GM19324 (cell line): ENCODE results near the gene HIRA.
A peak's percentile ranks its signal among the peaks of the same experiment; 100 is the strongest.
"Not testable (repeated sequence)": the region's sequence is repeated elsewhere in the genome, so short reads cannot be mapped to it uniquely, and the experiment has no call there.

Source experiments
- ATAC-seq: cut with Tn5 transposase; IDR thresholded peaks from one replicate; pipeline ENCODE4 v1.9.1; 2021; ENCODE audit warnings: mild to moderate bottlenecking, moderate library complexity; ENCODE audit not compliant: unreplicated experiment, low FRiP score

Gene HIRA

GRCh38 chr22:19445279-19445982 lies 13.9 kb upstream of the HIRA start:
- ATAC-seq: not testable (repeated sequence)

DNA sequence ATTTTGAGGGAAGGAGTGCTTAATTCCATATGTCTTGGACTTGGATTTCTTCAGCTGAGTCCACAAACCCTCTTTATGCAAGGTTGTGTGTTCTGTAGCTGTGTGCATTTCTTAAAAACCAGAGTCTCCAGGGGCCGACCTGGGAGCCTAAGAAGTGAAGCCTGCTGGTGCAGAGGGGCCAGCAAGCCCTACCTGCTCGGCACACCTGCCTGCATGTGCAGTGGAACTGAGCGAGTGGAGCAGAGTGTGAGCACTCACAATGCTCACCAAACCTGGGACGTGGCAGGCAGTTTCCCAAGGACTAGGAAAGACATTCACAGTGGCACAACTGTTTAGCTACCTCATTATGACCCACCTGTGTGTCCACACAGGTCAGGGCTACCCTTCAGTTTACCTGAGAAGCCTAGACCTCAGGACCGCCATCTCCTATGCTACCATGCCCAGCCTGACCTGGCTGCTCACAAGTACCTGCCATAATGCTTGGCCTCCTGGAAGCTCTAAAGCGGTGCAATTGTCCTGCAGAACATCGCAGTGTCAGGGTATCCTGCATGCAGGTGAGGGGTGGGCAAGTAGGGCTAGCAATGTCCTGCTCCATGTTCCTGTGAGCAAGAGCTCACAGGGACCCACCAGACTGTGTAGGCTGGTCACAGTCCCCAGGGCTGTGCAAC lies 12.1 kb upstream of the HIRA start:
- no peak for ATAC-seq

- ATAC-seq: no peak
Observed at GRCh38 chr22:19442166-19442565, 10.6 kb upstream of the HIRA start.

- no peak for ATAC-seq
Observed at GRCh38 chr22:19440411-19441195, 9.1 kb upstream of the HIRA start.

GRCh38 chr22:19438298-19438697 lies 6.8 kb upstream of the HIRA start:
- no peak for ATAC-seq

GRCh38 chr22:19436444-19437161 lies 5.1 kb upstream of the HIRA start:
- not testable (repeated sequence) for ATAC-seq

- no peak for ATAC-seq
Observed at GRCh38 chr22:19434829-19435580, 3.5 kb upstream of the HIRA start.

DNA sequence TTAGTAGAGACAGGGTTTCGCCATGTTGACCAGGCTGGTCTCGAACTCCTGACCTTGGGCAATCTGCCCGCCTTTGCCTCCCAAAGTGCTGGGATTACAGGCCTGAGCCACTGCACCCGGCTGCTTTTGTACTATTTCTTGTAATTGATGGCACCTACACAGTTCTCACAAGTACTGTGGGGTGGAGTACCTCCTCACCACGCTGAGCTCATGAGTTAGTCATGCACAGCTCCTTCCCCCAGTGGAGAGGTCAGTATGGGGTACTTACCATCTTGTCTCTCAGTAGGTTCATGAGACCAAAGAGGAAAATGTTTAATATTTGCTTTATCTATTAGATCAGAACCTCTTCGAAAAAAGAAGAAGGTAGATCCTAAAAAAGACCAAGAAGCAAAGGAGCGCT lies 2.9 kb upstream of the HIRA start:
- ATAC-seq: no peak

DNA sequence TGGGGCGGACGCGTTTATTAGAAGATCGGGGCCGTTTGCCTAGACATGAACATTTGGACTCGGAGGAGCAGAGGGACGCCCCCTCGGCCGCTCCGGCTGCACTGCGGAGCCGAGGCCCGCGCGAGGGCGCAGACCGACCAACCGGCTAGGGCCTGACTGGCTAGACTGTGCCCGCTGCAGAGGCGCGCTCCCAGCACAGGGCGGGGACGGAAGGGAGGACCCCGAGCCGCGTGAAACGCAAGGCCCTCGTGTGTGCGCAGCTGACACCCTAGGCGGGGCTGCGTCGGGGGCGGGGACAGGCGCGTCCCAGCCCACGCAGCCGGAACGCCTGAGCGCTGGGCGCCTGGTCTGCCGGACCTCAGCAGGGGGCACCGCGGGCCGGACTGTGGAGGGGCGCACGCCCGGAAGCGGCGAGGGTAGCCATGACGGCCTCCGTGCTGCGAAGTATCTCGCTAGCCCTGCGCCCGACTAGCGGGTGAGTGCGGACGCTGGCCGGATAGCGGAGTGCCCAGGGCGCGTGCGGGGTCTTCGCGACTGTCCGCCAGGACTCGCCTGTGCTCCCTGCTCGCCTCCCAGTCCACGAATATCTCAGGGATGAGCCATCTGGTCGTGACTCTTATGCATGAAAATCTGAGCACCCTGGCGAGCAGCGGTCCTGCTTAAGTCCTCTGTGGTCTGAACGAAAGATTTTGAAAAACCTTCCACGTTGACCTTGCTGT lies 759 bp upstream of the HIRA start, which contains the start of gene MRPL40:
TSS of gene MRPL40 (plus strand) at position 413 of the 719 bp plus-strand sequence. CDS start at position 423, 10 bp downstream.
- ATAC-seq: peak; percentile 84

DNA sequence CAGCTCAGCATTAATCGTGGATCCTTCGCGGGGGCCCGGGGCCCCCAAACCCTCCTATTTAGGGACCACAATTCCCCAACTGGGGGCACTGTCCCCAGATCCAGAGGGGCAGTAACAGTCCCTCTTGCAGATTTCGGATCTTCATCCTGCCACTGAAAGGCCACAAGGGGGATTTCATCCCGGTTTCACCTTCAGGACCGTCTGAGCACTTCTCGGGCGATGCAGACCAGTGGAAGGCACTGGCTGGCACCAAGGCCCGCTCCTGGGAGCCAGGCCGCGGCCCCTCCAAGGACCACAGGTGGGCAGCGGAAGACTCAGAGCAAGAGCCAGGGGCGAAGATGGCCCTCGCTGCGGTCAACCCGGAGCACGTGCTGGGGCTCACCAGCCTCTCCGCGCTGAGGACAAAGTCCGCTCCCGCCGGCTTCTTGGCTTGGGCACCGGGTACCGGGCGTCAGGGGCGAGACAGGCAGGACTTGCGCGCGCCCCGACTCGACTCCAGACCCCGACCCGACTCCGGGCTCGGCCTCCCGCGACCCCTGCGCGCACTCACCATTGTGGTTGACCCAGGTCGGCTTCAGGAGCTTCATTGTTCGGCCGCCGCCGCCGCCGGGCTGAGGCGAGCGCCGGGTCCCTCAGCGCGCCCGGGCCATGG lies 517 bp downstream of the HIRA start:
- ATAC-seq: peak; percentile 9

GRCh38 chr22:19429950-19430889 lies 1.3 kb downstream of the HIRA start:
- no peak for ATAC-seq

DNA sequence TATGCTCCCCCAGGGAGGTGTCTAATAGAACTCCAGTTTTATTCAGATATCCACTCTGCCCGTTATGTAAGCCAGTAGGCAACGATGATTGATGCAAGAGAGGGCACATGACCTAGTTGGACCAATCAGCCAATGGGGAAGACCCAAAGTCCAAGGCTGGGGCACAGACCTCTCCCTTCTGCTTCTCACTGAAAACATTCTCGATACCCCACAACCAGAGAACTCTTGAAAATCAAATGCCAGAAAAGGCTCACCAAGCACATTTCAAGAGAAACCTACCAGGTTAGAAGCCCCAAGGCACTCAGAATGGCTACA lies 7.4 kb downstream of the HIRA start:
- no peak for ATAC-seq

- no peak for ATAC-seq
Observed at GRCh38 chr22:19422440-19423301, 8.9 kb downstream of the HIRA start.

- ATAC-seq: no peak
Observed at GRCh38 chr22:19420321-19420720, 11.2 kb downstream of the HIRA start.

GRCh38 chr22:19419464-19420178 lies 11.9 kb downstream of the HIRA start:
- ATAC-seq: no peak

- no peak for ATAC-seq
Observed at GRCh38 chr22:19419086-19419463, 12.5 kb downstream of the HIRA start.
